ENCODE results near the gene VSTM4. TPM values are rescaled to one million over a fixed set of nuclear protein-coding genes. Genes with fewer than 3 reads are reported as not detected.

Gene VSTM4
- total RNA-seq, 2 donors from 2014 or later = 6.9 to 36.0 TPM

DNA sequence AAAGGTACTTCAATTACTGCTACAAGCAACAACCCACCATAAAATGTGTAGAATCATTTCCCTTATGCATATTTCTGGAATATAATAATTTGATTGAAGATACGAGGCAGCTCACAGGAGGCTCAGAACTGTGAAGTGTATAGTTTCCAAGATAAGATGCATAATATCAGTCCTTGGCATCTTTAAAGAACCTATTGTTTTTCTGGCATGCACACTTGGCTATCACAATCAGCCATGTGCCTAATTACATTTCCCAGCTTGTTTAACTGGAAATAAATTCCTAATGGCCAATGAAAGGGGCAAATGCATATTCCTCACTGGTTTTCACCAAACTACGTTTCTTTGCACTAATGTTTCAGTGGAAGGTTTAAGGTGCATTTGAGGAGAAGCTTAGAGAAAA is 92.3 kb downstream of the VSTM4 start:
- intact Hi-C loops (cut with DNase I) = no loop called here
- Histone ChIP-seq H3K27ac (no peak overlapping the region), H3K27me3 (replicated peaks; ENCODE audit: insufficient read depth) (no peaks in the 10 kb centered on the region), H3K4me3 (no peak overlapping the region), H3K4me1 (replicated peaks) (no peaks in the 10 kb centered on the region), H3K9me3 (no peaks in the 10 kb centered on the region), H3K36me3 (no peaks in the 10 kb centered on the region)
- no peak for DNase-seq (ENCODE audit: low spot score)
- no peak for TF ChIP-seq POLR2A (IDR thresholded peaks at IDR 0.05)
- TF ChIP-seq CTCF (IDR thresholded peaks at IDR 0.05) = peak in 1 of 4 experiments; percentile 9
- 36% methylated on average over 2 of the region's 2 CpGs for WGBS

GRCh38 chr10:49021685-49022084 is 93.6 kb downstream of the VSTM4 start:
- no peak for DNase-seq (ENCODE audit: low spot score)
- H3K4me1 ChIP-seq (replicated peaks) = no peaks in the 10 kb centered on the region
- no peaks in the 10 kb centered on the region for H3K9me3 ChIP-seq
- H3K27ac ChIP-seq = no peak overlapping the region
- TF ChIP-seq CTCF (IDR thresholded peaks at IDR 0.05) (no peak), POLR2AphosphoS5 (IDR thresholded peaks at IDR 0.05) (no peak), POLR2A (IDR thresholded peaks at IDR 0.05) (no peak)
- no peaks in the 10 kb centered on the region for H3K27me3 ChIP-seq (replicated peaks; ENCODE audit: insufficient read depth)
- no peaks in the 10 kb centered on the region for H3K36me3 ChIP-seq
- WGBS = 84% methylated on average over 6 of the region's 6 CpGs
- H3K4me3 ChIP-seq = no peak overlapping the region
- intact Hi-C loops (cut with DNase I) = no loop called here

DNA sequence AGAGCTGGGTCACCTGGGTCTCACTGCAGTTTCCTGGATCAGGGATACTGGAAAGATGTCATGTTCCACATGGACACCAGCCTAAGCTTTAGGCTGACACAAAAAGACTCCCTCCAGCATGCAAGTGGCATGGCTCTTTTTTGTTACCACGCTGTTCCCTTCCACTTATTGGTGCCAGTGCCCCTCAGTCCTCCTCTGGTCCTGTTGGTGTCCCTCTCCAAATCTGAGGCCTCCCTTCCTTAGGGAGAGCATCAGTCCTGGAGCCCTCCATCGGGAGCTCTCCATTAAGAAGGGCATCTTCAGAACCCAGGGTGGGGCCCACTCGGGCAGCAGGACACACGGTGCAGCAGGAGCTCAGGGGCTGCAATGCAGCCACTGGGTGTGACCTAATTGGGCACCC is 99.6 kb downstream of the VSTM4 start:
- DNase-seq (ENCODE audit: low spot score) = no peak
- 98% methylated on average over 4 of the region's 4 CpGs for WGBS

DNA sequence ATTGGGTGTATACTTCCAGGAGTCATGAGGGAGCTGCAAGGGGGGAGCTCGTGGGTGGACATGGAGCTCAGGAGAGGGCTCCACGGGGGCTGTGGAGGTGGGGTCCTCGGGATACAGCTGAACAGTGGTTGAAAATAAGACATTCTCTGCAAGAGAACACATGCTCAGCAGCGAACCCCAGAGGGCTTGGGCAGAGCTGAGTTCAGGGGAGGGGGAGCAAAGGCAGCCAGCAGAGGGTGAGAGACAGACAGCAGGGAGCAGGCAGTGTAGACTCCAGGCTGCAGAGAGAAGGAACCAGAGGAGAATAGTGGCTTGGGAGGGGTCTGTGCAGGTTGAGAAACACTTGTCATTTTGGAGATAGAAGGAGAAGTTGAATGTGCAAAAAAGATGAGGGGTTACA is 102.7 kb downstream of the VSTM4 start:
- no peak for DNase-seq (ENCODE audit: low spot score)
- no peaks in the 10 kb centered on the region for H3K36me3 ChIP-seq
- H3K9me3 ChIP-seq = no peaks in the 10 kb centered on the region
- WGBS = 77% methylated on average over 4 of the region's 4 CpGs
- intact Hi-C loops (cut with DNase I) = loop anchor here (5.0 kb wide), 1 partner anchor 105 kb away; the partner anchor contains the start of gene VSTM4
- no peak overlapping the region for H3K4me3 ChIP-seq
- no peaks in the 10 kb centered on the region for H3K4me1 ChIP-seq (replicated peaks)
- no peak overlapping the region for H3K27ac ChIP-seq
- no peak for TF ChIP-seq POLR2A (IDR thresholded peaks at IDR 0.05)
- TF ChIP-seq POLR2AphosphoS5 (IDR thresholded peaks at IDR 0.05) = no peak
- TF ChIP-seq CTCF (IDR thresholded peaks at IDR 0.05) = no peak
- H3K27me3 ChIP-seq (replicated peaks; ENCODE audit: insufficient read depth) = no peaks in the 10 kb centered on the region

More for the DNA sequence above, 99.6 kb downstream of the VSTM4 start:
- TF ChIP-seq POLR2AphosphoS5 (IDR thresholded peaks at IDR 0.05) (no peak), CTCF (IDR thresholded peaks at IDR 0.05) (no peak), POLR2A (IDR thresholded peaks at IDR 0.05) (no peak)
- Histone ChIP-seq H3K27ac (no peak overlapping the region), H3K4me1 (replicated peaks) (no peaks in the 10 kb centered on the region), H3K9me3 (no peaks in the 10 kb centered on the region), H3K4me3 (no peak overlapping the region), H3K27me3 (replicated peaks; ENCODE audit: insufficient read depth) (no peaks in the 10 kb centered on the region), H3K36me3 (no peaks in the 10 kb centered on the region)
- intact Hi-C loops (cut with DNase I) = no loop called here

GRCh38 chr10:49011756-49012155 is 103.6 kb downstream of the VSTM4 start:
- no peak for DNase-seq (ENCODE audit: low spot score)
- WGBS = 94% methylated on average over 11 of the region's 11 CpGs
- Histone ChIP-seq H3K27ac (no peak overlapping the region), H3K9me3 (no peaks in the 10 kb centered on the region), H3K27me3 (replicated peaks; ENCODE audit: insufficient read depth) (no peaks in the 10 kb centered on the region), H3K4me1 (replicated peaks) (no peaks in the 10 kb centered on the region), H3K36me3 (no peaks in the 10 kb centered on the region), H3K4me3 (no peak overlapping the region)
- intact Hi-C loops (cut with DNase I) = loop anchor here (5.0 kb wide), 1 partner anchor 106 kb away; the partner anchor contains the start of gene VSTM4
- TF ChIP-seq POLR2AphosphoS5 (IDR thresholded peaks at IDR 0.05) (no peak), POLR2A (IDR thresholded peaks at IDR 0.05) (no peak), CTCF (IDR thresholded peaks at IDR 0.05) (no peak)
